AG08396 (cell line): ENCODE measurements around the gene EPB41L4B.

ENCODE experiments used
- DNase-seq: peaks from one replicate; pipeline ENCODE4 v3.0.0; 2012; ENCODE audit warnings: low spot score, mixed read lengths

EPB41L4B gene

DNA sequence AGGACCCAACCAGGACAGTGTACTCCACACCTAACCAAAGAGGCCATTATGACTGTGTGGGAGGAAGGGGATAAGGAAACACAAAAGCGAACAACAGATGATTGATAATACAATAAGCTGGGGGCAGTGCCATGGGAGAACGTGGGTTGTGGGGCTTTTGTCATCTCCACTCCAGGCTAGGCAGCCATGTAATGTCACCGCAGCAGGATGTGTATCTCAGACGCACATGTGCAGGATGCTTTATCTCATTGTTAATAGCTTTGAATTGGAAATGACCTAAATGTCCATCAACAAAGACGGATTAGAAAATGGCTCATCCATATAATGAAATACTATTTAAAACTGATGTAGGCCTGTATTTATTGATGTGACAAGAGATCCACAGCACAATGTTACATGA, 51.0 kb downstream of the EPB41L4B start:
- DNase-seq: no peak

DNA sequence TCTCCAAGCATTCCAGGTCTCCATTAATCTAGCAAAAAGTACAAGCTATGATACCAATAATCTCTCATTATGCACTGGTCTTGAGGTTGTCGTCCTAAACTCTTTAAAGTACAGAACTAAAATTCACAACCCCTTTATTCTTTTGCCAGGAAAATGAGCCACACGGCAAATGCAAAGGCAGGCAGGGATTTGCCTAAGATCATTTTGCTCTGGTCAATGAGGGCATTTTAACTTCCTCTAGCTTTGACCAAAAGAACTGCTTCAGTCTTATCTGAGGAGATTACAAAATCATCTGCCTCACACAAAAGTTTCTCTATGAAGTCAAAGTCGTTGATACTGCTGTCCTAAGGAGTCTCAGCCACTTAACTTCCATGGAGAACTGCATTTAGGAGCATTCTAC, 51.8 kb downstream of the EPB41L4B start:
- DNase-seq: no peak

DNA sequence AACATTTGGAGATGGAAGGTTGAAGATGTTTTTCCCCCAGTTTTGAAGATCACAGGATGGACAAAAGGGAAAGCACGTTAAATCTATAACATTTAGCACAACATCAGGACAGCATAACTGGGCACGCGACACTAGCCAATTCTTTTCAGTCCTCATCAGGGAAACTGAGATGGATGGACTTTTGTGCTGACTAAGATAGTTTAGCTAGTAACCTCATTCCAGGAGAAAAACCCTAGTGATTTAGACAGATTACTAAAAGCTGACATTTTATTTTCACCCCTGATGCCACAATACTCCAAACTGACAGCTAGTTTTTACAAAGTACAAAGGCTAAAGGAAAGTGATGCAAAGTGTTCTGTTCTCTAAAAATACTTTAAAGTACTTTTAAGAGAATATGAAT, 53.3 kb downstream of the EPB41L4B start:
- DNase-seq: no peak

DNA sequence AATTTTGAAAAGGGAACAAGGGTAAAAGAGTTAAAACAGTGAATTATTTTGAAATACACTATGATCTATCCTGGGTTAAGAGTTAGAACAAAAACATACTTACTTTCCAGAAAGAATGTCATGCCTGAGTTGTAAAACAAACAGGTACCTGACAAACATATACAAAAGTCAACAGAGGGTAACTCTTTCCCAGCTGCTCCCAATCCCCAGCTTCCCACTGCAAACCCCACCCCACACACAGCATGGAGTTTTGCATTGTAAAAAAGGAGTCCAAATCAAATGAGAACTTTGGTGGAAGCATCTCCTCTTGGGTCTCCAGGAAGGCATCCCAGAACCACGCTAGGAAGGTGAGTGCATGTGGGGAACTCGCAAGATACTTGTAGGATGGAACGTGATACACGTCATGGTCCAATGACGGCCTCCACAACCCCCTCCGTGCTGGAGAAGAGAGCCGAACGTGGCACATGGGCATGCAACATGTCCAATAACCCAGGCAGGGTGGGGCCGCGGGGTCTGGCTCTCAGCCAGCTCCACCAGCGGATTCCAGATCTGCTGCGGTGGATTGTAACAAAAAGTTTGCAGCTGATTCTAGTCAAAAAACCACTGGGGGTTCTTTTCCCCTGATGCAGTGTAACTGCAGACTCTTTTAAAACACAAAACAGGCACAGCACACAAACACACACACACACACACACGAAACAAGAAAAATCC, 55.8 kb downstream of the EPB41L4B start:
- DNase-seq: no peak

DNA sequence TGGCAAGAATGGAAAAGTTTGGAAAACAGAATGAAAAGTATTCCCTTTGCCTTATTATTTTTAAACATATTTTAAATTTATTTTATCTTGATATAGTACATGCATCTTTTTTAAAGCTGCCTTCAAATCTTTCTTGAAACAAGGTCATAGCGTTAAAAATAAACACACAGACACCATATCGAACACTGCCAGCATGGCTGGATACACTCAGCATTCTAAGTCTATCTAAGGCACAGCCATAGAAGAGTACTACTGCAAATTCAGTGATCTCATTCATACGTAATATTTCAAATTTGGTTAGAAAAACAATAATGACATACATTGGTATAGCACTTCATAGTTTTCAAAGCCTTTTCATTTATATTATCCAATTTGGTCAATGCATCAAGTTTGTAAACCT, 57.5 kb downstream of the EPB41L4B start:
- DNase-seq: no peak

DNA sequence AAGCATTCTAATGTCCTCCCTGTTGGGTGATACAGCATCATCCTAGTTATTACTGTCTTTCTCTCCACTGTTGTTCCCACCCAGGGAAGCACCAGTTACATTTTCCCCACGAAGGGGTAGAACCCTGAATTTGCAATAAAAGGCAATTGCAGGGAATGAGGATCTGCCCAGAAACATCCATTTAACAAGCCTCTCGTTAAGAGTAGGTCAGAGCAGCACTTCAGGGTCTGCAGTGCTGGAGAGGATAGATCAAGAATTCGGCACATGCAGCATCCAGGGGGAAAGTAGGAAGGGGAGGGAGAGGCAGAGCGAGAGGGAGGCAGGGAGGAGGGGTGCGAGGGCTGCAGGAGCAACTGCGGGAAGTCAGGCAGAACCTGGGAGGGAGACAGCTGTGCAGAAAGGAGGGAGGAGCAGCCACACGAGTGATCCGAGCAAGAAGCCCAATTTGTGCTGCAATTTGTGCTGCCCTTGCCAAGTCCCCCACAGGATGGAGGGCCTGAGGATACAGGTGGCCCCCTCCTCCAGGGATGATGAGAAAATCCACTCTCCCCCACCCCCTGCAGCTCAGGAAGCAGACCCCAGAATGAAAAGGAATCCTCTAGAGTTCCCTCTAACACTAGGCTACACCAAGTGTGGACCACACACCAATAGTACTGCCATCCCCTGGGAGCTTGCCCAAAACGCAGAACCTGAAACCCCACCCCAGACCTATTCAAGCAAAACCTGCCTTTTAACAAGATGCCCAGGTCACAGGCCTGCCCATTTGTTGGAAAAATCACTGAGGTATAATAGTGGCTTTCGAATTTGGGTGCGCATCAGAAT, 62.2 kb downstream of the EPB41L4B start:
- DNase-seq: no peak

DNA sequence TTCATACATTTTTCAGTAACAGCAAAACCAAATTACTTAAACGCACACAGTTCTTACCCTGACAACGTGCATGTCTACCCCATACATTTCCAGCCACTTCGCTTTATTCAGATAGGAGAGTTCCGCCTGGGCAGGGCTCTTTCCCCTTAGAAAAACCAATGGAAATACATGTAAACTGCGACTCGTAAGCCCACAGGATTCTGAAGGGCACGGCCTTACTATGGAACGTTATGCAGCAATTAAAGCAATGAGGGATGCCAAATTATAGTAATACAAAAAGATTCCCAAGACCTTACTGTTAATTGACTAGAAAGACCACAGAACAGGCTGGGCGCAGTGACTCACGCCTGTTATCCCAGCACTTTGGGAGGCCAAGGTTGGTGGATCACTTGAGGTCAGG, 64.5 kb downstream of the EPB41L4B start:
- no peak for DNase-seq

DNA sequence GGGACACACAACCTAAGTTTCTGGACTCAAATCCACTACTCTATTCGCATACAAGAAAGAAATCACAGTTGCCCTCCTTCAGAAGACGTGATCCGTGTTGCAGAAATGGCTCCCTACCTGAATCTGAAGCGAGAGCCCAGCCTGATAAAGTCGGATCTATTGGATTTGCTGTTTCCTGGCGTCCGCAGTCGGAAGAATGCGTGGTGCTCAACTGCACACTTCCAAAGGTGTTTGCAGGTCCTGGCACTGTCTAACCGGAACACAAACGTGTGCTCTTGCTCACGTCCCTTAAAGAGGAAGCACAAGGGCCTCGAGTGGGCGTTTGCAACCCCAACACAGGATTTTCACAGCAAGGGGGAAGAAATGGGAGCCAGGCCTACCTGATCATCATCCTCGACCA, 65.5 kb downstream of the EPB41L4B start:
- no peak for DNase-seq

DNA sequence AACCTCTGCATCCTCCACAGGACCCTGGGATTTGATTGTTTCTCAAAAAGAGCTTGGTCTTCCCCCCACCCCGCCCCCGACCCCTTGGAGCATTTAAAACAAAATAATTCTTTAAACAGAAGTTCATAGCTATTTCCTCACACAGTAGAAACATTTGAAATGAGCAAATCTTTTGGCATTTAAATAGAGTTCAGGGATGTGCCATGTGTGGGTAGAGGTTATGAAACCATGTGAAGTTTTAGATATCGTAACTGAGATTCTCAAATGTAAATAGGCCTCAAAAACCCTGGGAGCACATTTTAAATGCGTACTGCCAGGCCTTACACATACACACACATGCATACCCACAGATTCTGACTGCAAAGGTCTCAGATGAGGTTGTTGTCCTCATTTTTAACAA, 66.5 kb downstream of the EPB41L4B start:
- peak; percentile 27 for DNase-seq

DNA sequence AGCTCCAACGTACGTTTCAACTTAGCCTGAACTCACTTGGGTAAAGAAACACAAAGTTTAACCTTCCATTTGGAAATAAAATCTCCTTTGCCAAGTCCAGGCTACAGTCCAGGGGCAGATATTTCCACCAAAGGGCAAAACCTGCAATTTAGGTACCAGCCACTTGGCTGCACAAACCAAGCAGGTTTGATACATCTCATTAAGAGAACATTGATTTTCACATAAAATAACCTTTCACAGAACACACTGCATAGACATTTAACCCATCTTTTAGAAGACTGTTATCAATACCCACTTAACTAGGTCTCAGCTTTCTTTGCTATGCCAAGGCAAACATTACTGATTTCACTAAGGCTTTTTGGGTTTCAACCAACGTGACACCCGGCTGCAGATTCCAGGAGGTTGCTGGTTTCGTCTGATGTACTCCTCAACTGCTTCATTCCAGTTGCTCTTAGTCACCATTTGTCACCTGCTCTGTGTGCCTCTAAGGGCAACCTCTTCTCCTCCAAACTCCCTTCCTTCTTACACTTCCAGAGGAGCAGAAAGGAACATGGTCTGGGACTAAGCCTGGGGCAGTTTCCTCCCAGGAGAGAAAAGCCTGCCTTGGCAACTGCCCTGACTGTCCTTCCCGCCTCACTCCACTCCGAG, 67.1 kb downstream of the EPB41L4B start:
- peak; percentile 58 for DNase-seq

DNA sequence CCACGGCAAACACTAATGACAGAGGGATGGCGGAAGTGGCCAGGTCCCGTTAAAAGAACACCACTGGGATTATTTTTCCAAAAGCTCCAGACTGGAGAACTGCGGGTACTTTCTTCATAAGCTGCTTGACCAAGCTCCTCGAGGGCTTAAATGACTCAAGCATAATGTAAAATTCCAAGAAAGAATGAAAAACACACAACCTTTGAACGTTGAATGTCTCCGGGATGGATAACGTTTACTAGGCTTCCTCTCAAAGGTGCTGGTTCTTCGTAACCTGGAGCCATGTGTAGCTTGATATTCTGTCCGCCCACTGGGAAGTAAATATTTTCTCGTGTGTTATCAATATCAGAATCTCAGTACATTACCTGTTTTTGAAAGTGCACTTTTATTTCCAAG, 67.6 kb downstream of the EPB41L4B start:
- DNase-seq: no peak

DNA sequence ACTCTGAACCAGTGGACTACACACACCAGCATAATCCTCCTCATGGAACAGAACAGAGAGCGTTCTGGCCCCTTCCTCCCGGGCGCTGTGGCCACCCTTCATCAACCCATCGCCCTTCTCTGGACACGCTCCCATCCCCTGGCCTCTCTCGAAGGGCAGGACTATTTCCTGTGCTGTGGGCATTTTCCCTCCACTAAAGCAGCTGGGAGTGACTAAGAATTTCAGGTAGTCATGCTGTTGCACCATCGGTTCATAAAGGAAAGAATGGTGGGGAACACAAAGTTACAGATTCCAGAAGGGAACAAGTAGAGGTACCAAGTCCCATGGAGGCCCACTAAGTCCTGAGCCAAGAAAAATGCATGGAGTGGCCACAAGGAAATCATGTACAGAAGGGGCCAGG, 68.6 kb downstream of the EPB41L4B start:
- DNase-seq: no peak

DNA sequence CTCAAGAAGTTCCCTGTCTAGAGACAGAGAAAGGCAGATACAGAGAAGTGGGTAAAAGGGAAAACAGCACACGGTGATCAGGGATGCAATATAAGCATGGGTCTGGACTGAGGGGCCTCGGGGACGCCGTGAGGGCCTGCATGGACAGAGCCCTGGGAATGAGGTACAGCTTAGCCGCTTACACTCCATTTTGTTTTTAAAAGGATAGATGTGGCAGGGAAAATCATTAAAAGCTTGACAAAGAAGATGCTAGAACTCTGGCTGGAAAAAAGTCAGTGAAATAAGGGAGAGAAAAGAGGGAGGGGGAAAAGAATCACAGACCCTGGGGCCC, 69.1 kb downstream of the EPB41L4B start:
- DNase-seq: no peak

DNA sequence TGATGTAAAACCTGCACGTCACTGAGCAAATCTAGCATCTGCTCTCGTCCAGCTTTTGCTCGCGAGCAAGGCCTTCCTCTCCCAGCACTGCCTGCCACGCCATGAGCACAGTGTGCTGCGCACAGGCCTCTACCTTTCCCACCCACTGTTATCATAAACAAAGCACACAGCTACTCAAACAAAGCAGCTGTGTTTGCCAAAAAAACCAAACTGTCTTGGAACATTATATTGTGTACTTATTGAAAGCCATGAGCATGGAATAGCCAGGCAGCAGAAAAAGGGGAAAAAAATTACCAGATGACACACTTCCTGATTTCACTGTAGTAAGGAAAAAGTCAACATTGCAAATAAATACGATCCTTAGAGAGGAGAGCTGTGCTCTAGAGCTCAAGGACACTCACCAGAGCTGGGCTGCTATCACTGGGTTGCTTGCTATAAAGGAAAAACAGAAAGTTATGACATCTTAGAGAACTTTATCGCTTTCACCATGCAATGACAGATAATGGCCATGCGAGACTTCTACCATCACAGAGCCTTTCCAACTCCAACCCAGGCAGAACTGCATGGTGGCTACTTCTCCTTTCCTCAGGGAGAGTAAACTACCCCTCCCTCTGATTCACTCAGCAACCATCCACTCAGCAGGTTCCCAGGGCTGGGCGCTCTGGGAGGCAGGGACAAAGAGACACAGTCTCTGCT, 69.6 kb downstream of the EPB41L4B start:
- DNase-seq: no peak

DNA sequence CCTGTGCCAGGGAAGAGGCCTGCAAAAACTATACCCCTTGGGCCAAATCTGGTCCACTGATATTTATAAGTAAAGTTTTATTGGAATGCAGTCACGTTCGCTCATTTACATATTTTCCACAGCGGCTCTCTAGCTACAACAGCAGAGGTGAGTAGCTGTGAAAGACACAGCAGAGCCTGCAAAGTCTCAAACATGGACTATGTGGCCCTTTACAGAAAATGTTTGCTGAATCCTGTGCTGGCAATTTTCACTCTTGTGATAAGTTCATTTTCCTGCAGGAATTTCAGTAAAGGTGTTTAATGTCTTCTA, 70.1 kb downstream of the EPB41L4B start:
- no peak for DNase-seq

DNA sequence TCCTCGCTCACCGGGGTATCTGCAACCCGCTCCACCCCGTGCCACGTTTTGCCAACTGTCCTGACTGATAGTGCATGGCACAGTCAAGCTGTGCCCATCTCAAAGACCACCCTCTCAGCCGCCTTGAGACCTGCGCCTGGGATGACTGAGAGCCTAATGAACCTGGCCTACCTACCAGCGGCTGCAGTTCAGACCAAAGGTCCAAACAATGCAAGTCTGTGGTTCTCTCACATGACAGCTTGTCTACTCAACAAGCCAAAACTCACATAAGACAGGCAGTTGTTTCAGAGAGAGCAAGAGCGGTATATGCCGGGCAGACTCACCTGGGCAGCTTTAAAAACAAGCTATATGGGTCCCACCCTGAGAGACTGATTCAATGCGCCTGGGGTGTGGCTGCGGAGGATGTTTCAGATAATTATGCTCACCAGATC, 70.5 kb downstream of the EPB41L4B start:
- DNase-seq: no peak

DNA sequence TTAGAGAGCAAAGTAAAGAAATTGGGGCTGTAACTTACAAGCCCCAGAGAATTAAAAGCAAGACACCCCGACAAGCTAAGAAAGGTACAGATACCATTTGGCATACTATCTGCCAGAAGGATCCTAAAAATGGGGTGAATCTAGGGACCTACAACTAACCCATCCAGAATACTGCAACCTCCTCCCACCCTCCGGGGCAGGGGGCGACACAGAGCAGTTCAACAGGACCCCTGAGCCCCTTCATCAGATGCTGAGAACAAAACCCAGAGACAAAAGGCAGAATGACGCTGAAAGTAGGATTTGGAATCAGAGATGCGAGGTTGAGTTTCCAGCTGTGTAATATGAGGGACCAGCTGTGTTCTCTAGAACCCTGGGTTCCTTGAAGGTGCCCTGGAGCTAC, 71.2 kb downstream of the EPB41L4B start:
- no peak for DNase-seq

DNA sequence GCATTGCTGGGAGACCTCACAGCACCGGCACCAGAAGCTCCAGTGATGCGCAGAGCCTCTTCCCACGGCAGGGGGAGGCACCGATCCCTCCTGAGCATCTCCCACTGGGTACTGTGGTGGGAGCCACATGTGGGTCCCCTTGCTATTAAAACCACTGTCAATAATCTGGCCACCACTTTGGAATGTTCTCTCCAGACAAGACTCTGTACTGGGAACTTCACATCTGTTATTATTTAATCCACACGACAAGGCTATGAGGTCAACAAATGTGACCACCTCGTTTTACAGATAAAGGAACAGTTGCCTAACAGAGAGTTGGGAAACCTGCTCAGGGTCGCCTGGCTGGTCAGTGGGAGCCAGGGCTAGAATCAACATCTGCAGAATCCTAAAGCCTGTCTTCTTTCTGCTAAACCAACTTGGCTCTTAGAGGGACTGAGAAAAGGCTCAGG, 72.7 kb downstream of the EPB41L4B start:
- DNase-seq: peak; percentile 32

DNA sequence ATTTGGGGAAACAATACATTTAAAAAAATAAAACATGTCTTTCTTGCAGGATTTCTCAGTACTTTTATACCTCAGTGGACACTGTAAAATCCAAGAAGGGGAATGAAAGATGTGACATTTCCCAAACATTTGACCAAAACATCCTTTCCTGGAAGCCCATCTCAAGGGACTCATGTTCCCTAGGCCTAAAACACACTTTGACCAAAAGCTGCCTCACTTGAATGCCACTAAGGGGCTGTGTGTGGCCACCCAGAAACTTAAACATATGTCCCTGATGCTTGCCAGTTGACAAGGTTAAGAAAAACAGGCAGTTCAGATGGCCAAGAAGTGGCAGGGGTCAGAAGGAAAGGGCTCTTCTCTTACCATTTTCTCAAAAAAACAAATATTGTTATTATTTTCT, 73.6 kb downstream of the EPB41L4B start:
- DNase-seq: no peak

DNA sequence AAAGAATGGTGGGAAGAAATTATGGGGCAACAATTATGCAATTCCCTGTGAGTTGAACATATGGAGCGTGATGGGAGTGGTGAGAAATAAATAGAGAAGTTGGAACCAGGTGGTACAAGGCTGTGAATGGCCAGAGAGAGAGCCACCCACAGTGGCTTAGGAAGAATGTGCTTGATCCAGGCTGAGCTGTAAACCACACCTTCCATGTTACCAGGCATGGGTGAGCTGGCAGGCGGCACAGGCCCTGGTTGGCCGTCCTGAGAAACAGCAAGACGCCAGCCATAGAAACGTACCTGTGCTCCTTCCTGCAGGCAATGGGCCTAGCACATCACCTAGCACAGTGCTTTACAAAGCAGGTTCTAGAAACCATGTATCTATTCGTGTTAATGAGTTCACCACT, 74.3 kb downstream of the EPB41L4B start:
- DNase-seq: no peak

DNA sequence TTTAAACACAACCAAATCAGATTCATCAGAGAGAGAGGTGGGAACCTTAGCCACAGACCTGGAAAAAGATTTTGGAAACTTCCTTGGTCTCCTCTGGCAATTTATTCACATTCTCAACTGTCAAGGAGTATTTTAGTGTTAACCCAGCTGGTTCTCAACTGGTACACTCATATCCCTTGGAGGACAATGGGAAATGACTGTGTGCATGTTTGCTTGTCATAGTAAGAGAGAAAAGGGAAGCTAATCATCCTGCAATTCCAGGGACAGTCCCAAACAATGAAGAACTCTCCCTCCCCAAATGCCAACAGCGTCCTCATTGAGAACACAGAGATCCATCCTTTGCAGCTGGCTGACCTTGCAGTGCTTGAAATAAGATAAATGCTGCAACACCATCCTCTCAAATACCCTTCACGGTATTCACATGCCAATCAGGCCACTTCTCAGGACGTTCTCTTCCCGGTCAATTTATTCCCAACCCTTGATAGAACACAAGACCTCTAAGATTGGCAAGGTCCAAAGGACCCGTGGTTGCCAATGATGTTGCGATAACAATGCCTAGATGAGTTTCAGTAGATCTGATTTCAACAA, 75.5 kb downstream of the EPB41L4B start:
- no peak for DNase-seq
